Panc1 (cell line): ENCODE data around the gene STXBP5.

ENCODE experiments used
- POLR2AphosphoS5 ChIP-seq: IDR thresholded peaks from 2 replicates; pipeline ENCODE4 v1.6.1; 2012; ENCODE audit warnings: mild to moderate bottlenecking, low read depth, low read length, moderate library complexity
- REST ChIP-seq, 2 experiments: IDR thresholded peaks; 2 replicates each; pipeline ENCODE4 v1.6.1; 2011 to 2012; ENCODE audit warnings: low read depth in 2 of 2, control low read depth in 1 of 2, low read length in 1 of 2, mild to moderate bottlenecking in 1 of 2, moderate library complexity in 1 of 2; ENCODE audit not compliant: insufficient read depth in 1 of 2
- TF ChIP-seq, protein P1 (sequence below): fragments of 450-650 bp; IDR thresholded peaks from 2 replicates; pipeline ENCODE4 v1.5.1; 2017; ENCODE audit warnings: mild to moderate bottlenecking

DNA sequence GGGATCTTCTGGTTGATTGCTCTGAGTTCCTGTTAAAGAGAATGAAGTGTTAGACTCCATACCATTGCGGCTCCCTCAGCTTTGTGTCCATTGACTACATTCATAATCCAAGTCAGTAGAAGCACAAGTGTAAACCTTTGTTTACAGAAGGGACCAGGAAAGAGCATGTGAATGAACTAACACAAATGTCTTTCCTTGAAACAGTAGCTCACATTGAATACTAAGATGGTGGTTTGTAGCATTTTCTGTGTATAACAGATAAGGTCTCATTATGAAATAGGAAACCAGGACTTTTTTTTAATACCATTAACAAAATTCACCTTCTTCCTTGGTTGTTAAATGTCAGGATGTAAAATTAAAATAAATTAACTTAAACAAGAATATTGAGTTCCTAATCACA, 8.4 kb downstream of the STXBP5 start:
- TF ChIP-seq, protein P1, sequence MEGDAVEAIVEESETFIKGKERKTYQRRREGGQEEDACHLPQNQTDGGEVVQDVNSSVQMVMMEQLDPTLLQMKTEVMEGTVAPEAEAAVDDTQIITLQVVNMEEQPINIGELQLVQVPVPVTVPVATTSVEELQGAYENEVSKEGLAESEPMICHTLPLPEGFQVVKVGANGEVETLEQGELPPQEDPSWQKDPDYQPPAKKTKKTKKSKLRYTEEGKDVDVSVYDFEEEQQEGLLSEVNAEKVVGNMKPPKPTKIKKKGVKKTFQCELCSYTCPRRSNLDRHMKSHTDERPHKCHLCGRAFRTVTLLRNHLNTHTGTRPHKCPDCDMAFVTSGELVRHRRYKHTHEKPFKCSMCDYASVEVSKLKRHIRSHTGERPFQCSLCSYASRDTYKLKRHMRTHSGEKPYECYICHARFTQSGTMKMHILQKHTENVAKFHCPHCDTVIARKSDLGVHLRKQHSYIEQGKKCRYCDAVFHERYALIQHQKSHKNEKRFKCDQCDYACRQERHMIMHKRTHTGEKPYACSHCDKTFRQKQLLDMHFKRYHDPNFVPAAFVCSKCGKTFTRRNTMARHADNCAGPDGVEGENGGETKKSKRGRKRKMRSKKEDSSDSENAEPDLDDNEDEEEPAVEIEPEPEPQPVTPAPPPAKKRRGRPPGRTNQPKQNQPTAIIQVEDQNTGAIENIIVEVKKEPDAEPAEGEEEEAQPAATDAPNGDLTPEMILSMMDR = no peak
- no peak for TF ChIP-seq POLR2AphosphoS5
- TF ChIP-seq REST (IDR thresholded peaks at IDR 0.05; ENCODE audit: insufficient read depth in 1 of 2, low read depth in 2 of 2, low read length in 1 of 2) = no peak
